Measurements from ENCODE around the gene ANKS1B. TPM values are rescaled to one million over a fixed set of nuclear protein-coding genes. Genes with fewer than 3 reads are reported as not detected.
"Not testable (repeated sequence)": the region's sequence is repeated elsewhere in the genome, so short reads cannot be mapped to it uniquely, and the experiment has no call there.

The ANKS1B gene
- total RNA-seq, 2 experiments from 2014 or later = 0.96 to 1.1 TPM

DNA sequence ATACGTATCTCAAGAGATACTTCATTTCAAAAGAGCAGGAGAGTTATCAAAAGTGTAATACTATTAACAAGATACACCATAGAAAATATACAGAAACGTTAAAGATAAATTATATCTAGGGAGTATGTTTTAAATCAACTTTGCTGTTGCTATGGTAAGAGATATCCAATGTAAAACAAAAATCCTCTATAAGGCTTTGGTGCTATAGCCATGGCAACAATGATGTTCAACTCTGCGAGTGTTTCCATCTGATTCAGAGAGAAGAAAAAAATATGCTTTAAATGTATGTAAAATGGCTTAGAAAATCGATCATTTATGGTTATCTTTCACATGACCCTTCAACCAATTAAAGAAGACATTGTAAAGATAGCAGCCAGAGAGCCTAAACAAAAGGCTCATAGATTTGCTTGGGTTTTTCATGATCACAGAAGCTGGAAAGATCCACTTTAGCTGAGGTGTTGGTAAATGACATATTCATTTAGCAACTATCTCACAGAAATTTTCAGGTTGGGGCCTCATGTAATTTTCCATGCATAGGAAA is 724.2 kb downstream of the ANKS1B start:
- Mint-ChIP-seq H3K36me3 (no peaks in the 10 kb centered on the region), H3K9me3 (ENCODE audit: low read depth) (no peaks in the 10 kb centered on the region), H3K4me1 (no peaks in the 10 kb centered on the region), H3K27ac (no peak overlapping the region), H3K4me3 (no peak overlapping the region), H3K27me3 (no peaks in the 10 kb centered on the region)
- ATAC-seq = no peak
- no peak for DNase-seq
- CTCF ChIA-PET = no interaction called here

DNA sequence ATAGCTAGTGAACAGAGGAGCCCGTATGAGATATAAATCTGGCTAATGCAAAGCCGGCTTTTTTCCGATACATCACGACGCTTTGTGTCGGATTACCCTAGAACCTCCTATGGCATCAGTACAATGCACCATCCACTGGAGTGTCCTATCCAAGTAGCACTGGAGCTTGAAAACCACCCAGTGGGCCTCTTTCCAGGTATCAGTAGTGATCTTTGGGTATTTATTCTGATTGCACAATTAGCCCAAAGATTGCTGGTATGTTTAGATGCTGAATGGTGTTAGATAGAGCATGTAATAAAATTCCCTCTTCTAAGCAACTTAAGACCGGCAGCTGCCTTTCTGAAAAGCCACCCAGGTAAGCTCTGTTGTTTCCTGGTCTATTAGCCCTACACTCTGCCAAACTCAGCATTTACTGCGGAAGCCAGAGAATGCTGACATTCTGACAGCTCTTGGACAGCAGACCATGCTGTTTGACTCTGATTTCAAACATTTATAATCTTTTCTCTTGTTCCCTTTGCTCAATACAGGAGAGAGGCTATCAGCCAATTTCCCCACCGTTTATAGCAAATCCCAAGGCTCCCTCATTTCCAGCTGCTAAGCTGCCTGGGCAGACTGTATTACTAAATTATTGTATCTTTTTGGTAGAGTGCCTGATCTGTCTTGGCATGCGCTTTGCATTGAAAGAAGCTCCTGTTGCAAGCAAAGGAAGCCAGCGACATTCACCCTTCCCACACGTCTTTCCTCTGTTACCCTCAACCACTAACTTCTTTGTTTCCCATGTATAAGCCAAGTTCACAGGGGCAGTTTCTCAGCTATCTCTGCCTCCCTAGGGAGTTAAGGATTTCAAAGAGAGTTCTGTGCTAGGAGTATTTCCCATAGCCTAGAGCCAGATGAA is 725.4 kb downstream of the ANKS1B start:
- ATAC-seq (no peak), DNase-seq (no peak)
- no peaks in the 10 kb centered on the region for H3K27me3 Mint-ChIP-seq
- no peak overlapping the region for H3K4me3 Mint-ChIP-seq
- CTCF ChIA-PET = no interaction called here
- no peaks in the 10 kb centered on the region for H3K4me1 Mint-ChIP-seq
- no peaks in the 10 kb centered on the region for H3K36me3 Mint-ChIP-seq
- H3K27ac Mint-ChIP-seq = no peak overlapping the region
- no peaks in the 10 kb centered on the region for H3K9me3 Mint-ChIP-seq (ENCODE audit: low read depth)

DNA sequence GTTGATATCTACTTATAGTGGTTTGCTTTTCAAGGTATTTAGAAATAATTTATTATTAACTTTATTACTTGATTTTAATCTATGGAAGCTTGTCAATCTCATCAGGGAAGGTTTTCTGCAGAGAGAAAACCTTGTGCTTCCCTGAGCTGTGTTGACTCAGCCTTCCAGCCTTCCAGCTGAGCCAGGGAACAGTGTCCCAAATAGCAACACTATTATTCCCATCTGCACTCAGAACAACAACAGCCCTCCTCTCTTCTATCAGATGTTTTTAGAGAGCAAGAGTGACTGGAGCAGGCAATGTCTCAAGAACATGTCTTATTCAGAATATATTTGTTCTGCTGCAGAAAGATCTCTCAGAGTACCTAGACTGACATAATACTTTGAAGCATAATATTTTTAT is 727.1 kb downstream of the ANKS1B start:
- no peak for DNase-seq
- Mint-ChIP-seq H3K9me3 (ENCODE audit: low read depth) (no peaks in the 10 kb centered on the region), H3K27me3 (no peaks in the 10 kb centered on the region), H3K27ac (no peak overlapping the region), H3K4me3 (no peak overlapping the region), H3K4me1 (no peaks in the 10 kb centered on the region), H3K36me3 (no peaks in the 10 kb centered on the region)
- CTCF ChIA-PET = no interaction called here
- no peak for ATAC-seq

DNA sequence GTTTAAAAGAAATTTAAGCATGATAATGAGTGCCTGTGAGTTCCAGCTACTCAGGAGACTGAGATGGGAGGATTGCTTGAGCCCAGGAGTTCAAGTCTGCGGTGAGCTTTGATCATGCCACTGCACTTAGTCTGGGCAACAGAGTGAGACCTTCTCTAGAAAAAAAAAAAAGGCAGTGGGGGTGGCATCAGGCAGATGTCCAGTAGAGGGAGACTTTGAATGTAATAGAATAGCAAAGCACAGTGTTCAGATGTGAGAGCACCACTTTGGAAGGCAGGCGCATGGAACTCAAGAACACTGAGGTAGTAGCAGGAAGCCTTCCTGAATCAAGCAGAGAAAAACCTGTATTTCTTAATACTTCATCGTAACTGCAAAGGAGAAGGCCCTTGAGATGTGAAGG is 731.7 kb downstream of the ANKS1B start:
- Mint-ChIP-seq H3K4me3 (no peak overlapping the region), H3K27me3 (no peaks in the 10 kb centered on the region), H3K4me1 (no peaks in the 10 kb centered on the region), H3K9me3 (ENCODE audit: low read depth) (no peaks in the 10 kb centered on the region), H3K36me3 (no peaks in the 10 kb centered on the region), H3K27ac (no peak overlapping the region)
- CTCF ChIA-PET = no interaction called here
- DNase-seq (no peak), ATAC-seq (no peak)

DNA sequence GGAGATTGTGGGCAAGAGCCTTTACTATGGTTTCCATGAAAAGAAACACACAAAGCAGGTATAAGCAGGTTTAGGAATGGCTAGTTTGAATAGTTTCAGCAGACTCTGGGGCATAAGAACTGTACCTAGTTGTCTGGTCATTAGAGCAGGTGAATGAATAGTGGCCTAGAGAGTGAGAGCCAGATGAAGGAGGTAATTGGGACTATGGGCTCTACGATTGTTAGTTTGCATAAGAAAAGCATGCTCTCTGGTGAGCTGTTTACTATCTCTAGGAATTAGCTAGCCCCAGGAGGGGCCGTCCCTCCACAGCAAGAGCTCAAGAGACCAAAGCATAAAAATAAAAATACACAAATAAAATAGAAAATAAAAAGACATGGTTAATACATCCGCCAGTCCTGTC is 734.6 kb downstream of the ANKS1B start:
- CTCF ChIA-PET = no interaction called here
- no peaks in the 10 kb centered on the region for H3K27me3 Mint-ChIP-seq
- no peaks in the 10 kb centered on the region for H3K36me3 Mint-ChIP-seq
- DNase-seq (no peak), ATAC-seq (no peak)
- H3K27ac Mint-ChIP-seq = no peak overlapping the region
- peaks cover 2% of the 10 kb centered on the region for H3K9me3 Mint-ChIP-seq (ENCODE audit: low read depth)
- H3K4me3 Mint-ChIP-seq = no peak overlapping the region
- H3K4me1 Mint-ChIP-seq = no peaks in the 10 kb centered on the region

DNA sequence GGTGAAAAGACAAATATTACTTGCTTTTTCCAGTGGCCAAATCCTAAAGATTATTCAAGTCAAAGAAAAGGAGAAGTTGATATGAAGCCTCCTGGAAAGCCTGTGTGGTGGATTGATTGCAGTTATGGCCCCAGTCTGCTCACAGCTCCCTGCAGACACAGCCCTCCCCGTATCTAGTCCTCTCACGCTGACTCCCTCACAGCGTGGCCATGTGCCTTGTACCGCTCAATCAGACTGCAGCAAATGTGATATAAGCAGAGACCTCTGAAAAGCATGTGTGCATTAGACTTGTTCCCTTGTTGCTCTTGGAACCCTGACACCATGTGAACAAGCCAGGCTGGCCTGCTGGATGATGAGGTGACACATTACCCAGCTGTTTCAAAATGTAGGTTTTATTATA is 735.2 kb downstream of the ANKS1B start:
- peaks cover 2% of the 10 kb centered on the region for H3K9me3 Mint-ChIP-seq (ENCODE audit: low read depth)
- no peak overlapping the region for H3K27ac Mint-ChIP-seq
- ATAC-seq = no peak
- H3K4me3 Mint-ChIP-seq = no peak overlapping the region
- no peak for DNase-seq
- no peaks in the 10 kb centered on the region for H3K4me1 Mint-ChIP-seq
- no peaks in the 10 kb centered on the region for H3K27me3 Mint-ChIP-seq
- CTCF ChIA-PET = no interaction called here
- H3K36me3 Mint-ChIP-seq = no peaks in the 10 kb centered on the region

DNA sequence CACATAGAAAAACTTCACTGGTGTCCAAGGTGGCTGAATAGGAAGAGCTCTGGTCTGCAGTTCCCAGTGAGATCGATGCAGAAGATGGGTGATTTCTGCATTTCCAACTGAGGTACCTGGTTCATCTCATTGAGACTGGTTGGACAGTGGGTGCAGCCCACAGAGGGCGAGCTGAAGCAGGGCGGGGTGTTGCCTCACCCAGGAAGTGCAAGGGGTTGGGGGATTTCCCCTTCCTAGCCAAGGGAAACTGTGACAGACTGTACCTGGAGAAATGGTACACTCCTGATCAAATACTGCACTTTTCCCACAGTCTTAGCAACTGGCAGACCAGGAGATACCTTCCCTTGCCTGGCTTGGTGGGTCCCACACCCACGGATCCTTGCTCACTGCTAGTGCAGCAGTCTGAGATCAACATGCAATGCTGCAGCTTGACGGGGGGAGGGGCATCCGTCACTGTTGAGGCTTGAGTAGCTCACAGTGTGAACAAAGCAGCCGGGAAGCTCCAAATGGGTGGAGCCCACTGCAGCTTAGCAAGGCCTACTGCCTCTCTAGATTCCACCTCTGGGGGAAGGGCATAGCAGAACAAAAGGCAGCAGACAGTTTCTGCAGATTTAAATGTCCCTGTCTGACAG is 746.7 kb downstream of the ANKS1B start:
- H3K4me3 Mint-ChIP-seq; H3K4me1 Mint-ChIP-seq; DNase-seq; CTCF ChIA-PET; ATAC-seq; H3K27me3 Mint-ChIP-seq; H3K36me3 Mint-ChIP-seq; H3K9me3 Mint-ChIP-seq (ENCODE audit: low read depth); H3K27ac Mint-ChIP-seq: not testable (repeated sequence)

DNA sequence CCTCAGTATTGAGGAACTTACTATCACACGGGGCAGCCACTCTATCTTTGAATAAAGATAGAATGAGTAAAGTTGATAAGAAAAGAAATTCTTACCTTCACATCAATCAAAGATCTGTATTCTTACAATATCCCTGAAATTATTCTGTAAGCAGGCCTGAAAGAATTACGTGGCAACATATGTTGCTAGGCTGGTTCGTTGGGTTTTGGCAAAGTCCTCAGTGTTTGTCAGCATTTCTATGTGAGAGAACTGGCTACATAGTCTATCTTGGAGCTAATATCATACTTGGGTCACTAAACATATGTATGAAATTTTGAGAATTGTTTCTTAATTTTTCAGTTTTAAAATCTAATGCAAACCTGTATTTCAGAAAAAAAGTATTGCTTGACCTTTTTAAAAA is 749.4 kb downstream of the ANKS1B start:
- Mint-ChIP-seq H3K36me3 (no peaks in the 10 kb centered on the region), H3K27me3 (no peaks in the 10 kb centered on the region)

DNA sequence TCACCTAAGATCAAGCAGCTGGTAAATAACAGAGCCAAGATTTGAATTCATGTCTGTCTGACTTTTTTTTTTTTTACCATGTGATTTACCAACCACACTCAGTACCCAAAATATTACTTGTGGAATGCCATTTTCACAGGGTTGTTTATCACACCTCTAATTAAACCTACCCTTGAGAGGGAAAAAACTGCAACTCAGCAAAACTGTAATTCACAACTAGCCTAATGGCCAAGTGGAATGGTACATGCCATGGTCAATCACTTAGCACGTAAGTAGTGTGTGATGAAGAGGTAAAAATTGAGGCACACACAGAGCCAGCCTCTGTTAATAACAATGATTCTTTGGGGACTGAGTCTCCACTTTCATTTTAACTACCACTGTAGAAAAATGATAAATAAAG is 750.0 kb downstream of the ANKS1B start:
- Mint-ChIP-seq H3K27me3 (no peaks in the 10 kb centered on the region), H3K27ac (no peak overlapping the region), H3K36me3 (no peaks in the 10 kb centered on the region), H3K9me3 (ENCODE audit: low read depth) (no peaks in the 10 kb centered on the region), H3K4me3 (no peak overlapping the region), H3K4me1 (no peaks in the 10 kb centered on the region)
- CTCF ChIA-PET = no interaction called here
- no peak for ATAC-seq
- no peak for DNase-seq

More for the DNA sequence above, 749.4 kb downstream of the ANKS1B start:
- Mint-ChIP-seq H3K9me3 (ENCODE audit: low read depth) (no peaks in the 10 kb centered on the region), H3K4me3 (no peak overlapping the region), H3K27ac (no peak overlapping the region), H3K4me1 (no peaks in the 10 kb centered on the region)
- no peak for ATAC-seq
- DNase-seq = no peak
- CTCF ChIA-PET = no interaction called here

DNA sequence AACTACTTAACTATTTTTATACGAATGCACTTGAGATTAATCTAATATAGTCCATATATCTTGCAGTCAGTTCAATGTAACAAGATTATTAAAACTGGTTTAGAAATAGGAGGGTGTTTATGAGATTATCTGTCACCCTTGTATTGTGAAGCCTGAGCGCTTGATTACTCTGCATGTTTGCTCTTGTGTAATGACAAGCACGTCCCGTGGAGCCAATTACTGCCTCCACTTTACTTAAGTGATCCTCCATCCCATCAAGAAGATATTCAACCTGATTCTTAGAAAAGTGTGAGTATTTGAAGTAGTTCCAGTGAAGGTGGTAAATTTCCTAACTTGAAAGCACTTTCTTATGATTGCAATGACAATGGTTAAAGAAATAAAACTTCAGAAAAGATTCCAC is 752.4 kb downstream of the ANKS1B start:
- CTCF ChIA-PET = interaction anchor here (0.6 kb wide), 1 partner anchor 601 kb away, joined by 3 read pairs; no protein-coding TSS in a partner anchor
- Mint-ChIP-seq H3K27ac (no peak overlapping the region), H3K4me1 (no peaks in the 10 kb centered on the region), H3K27me3 (no peaks in the 10 kb centered on the region), H3K9me3 (ENCODE audit: low read depth) (no peaks in the 10 kb centered on the region), H3K4me3 (no peak overlapping the region), H3K36me3 (no peaks in the 10 kb centered on the region)
- ATAC-seq (no peak), DNase-seq (no peak)

DNA sequence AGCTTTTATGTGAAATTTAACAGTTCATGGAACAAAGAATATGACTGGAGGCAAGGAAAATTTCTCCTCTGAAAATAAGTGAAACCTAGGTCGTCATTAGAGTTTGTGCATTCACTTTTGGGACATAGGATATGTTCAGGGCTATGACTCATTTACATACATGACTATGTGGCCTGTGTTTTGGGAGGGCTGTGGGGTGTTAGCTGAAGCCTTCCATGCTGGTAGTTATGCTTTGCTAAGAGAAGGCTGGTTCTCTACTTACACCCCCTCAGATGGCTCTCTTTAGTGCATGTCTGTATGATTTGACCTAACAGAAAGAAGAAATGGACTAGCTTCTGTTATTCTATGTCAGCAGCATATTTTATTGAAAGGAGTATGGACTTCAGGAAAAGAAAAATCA is 753.7 kb downstream of the ANKS1B start:
- no peak for ATAC-seq
- DNase-seq = no peak
- H3K27me3 Mint-ChIP-seq = no peaks in the 10 kb centered on the region
- CTCF ChIA-PET = no interaction called here
- no peaks in the 10 kb centered on the region for H3K4me1 Mint-ChIP-seq
- no peak overlapping the region for H3K27ac Mint-ChIP-seq
- H3K4me3 Mint-ChIP-seq = no peak overlapping the region
- no peaks in the 10 kb centered on the region for H3K36me3 Mint-ChIP-seq
- H3K9me3 Mint-ChIP-seq (ENCODE audit: low read depth) = no peaks in the 10 kb centered on the region

DNA sequence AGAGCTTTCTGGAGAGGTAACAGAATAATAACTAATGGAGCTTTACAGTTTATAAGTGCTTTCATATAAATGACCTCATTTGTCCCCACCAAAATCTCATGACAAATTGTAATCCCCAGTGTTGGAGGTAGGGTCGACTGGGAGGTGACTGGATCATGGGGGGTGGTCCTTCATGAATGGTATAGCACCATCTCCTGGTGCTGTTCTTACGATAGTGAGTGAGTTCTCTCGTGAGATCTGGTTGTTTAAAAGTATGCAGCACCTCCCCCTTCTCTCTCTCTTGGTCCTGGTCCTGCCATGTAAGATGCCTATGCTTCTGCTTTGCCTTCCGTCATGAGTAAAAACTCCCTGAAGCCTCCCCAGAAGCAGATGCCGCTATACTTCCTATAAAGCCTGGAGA is 760.5 kb downstream of the ANKS1B start:
- DNase-seq = no peak
- H3K36me3 Mint-ChIP-seq = no peaks in the 10 kb centered on the region
- CTCF ChIA-PET = no interaction called here
- no peaks in the 10 kb centered on the region for H3K4me1 Mint-ChIP-seq
- ATAC-seq = no peak
- H3K9me3 Mint-ChIP-seq (ENCODE audit: low read depth) = no peaks in the 10 kb centered on the region
- H3K27ac Mint-ChIP-seq = no peak overlapping the region
- no peaks in the 10 kb centered on the region for H3K27me3 Mint-ChIP-seq
- no peak overlapping the region for H3K4me3 Mint-ChIP-seq

DNA sequence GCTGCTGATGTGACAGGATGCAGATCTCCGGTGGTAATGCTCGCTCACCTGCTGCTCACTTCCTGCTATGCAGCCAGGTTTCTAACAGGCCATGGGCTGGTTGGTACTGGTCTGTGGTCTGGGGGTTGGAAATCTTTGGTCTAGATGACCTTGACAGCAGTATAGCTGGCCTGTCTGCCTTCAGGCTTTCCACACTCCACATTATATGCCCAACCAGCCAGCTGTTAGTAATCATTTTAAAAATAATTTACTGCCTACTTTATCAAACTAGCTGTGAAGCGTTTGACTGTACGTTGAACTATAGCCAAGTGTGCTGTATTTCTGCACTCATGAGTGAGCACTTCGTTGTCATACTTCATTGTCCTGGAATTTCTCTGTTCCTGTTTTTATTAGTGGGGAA is 761.2 kb downstream of the ANKS1B start:
- Mint-ChIP-seq H3K27ac (no peak overlapping the region), H3K36me3 (no peaks in the 10 kb centered on the region), H3K27me3 (no peaks in the 10 kb centered on the region), H3K4me1 (no peaks in the 10 kb centered on the region), H3K4me3 (no peak overlapping the region), H3K9me3 (ENCODE audit: low read depth) (no peaks in the 10 kb centered on the region)
- DNase-seq (no peak), ATAC-seq (no peak)
- CTCF ChIA-PET = no interaction called here

DNA sequence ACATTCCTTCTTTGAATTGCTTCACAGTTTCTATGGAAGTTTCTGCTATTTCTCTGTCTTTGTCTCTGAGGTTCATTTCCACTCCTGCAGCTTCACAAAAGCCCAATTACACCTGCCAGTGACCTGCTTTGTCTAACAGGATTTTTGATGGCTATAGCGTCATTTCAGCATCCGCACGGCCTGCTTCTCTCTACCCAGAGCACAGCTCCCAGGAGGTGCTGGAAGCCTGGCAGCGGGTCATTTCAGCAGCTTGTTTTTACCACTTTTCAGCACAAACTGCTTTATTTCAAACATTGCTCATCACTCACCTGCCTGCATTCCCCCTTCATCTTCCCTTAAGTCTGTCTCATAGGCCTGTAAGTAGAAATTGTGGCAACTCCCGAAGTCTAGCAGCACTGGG is 771.7 kb downstream of the ANKS1B start:
- Mint-ChIP-seq H3K4me3 (no peak overlapping the region), H3K9me3 (ENCODE audit: low read depth) (peaks cover 4% of the 10 kb centered on the region), H3K36me3 (no peaks in the 10 kb centered on the region), H3K27ac (no peak overlapping the region), H3K4me1 (no peaks in the 10 kb centered on the region), H3K27me3 (no peaks in the 10 kb centered on the region)
- CTCF ChIA-PET = no interaction called here
- ATAC-seq (no peak), DNase-seq (no peak)

Measured in activated CD8-positive, alpha-beta memory T cell treated with anti-CD3 and anti-CD28 coated beads, Interleukin-2, amount 10 ng/mL, durations not matched to agents 7 days and 5 days (primary cell).